Thyroid gland (tissue), 4 donors: ENCODE measurements around the gene IKZF1. TPM values are rescaled to one million over a fixed set of nuclear protein-coding genes. Genes with fewer than 3 reads are reported as not detected.

Experiments
- DNase-seq, 2 donors: peaks; one replicate each; pipeline ENCODE4 v3.0.0-alpha.2; 2019
- H3K27ac ChIP-seq, 3 donors: fragments of 200-600 bp; sonication (generic); 1 replicate in 2 of 3; 2 replicates in 1 of 3; pipeline ENCODE4 v1.5.1; 2016 to 2019; ENCODE audit warnings: mild to moderate bottlenecking in 1 of 3, moderate library complexity in 1 of 3
- H3K27me3 ChIP-seq: fragments of 200-600 bp; sonication (generic); one replicate; pipeline ENCODE4 v1.5.1; 2019
- H3K36me3 ChIP-seq, 2 donors: fragments of 200-600 bp; sonication (generic); one replicate each; pipeline ENCODE4 v1.5.1; 2016 to 2019
- H3K4me1 ChIP-seq, 2 donors: fragments of 200-600 bp; sonication (generic); one replicate each; pipeline ENCODE4 v1.5.1; 2017 to 2019
- H3K4me3 ChIP-seq, 3 donors: fragments of 200-600 bp; sonication (generic); replicated peaks in 1 of 3; 1 replicate in 2 of 3; 2 replicates in 1 of 3; pipeline ENCODE4 v1.5.1; 2016; ENCODE audit warnings: mild to moderate bottlenecking in 1 of 3
- H3K9me3 ChIP-seq: fragments of 200-600 bp; sonication (generic); one replicate; pipeline ENCODE4 v1.5.1; 2017
- CTCF ChIP-seq, 6 experiments: fragments of 200-600 bp in 3 of 6; fragments of 450-650 bp in 3 of 6; sonication (generic) in 3 of 6; IDR thresholded peaks; one replicate each; pipeline ENCODE4 v1.5.1; 2016 to 2019; ENCODE audit warnings: antibody characterized with exemption in 6 of 6, mild to moderate bottlenecking in 2 of 6, inconsistent platforms in 1 of 6, moderate library complexity in 1 of 6
- POLR2A ChIP-seq, 2 donors: fragments of 450-650 bp; IDR thresholded peaks; one replicate each; pipeline ENCODE4 v1.6.1; 2017; ENCODE audit warnings: antibody characterized with exemption in 2 of 2, mild to moderate bottlenecking in 2 of 2, moderate library complexity in 1 of 2
- WGBS, 2 donors: methylation state at CpG; one replicate each; pipeline ENCODE4 v1.1.5; 2017; 5-methylcytosine and 5-hydroxymethylcytosine counted together
- intact Hi-C: fragments of 100-400 bp; cut with DNase I; formaldehyde crosslinking; loops from one replicate; pipeline ENCODE4 v1.15.1; 2023
- total RNA-seq, 4 donors: library from RNA; depleted of rRNA; stranded (reverse); fragments of >200 nt; gene quantifications; one replicate each; pipeline ENCODE4 v1.2.3, GENCODE V29; 2016

IKZF1 gene
- total RNA-seq, 4 donors from 2014 or later: 8.9 to 10.5 (median 9.6) TPM

GRCh38 chr7:50308532-50309385 is 4.2 kb downstream of the IKZF1 start:
- Histone ChIP-seq H3K27ac (no peak overlapping the region), H3K9me3 (no peaks in the 10 kb centered on the region), H3K4me1 (peaks cover 0 to 4% of the 10 kb centered on the region in 2 donors), H3K36me3 (no peaks in the 10 kb centered on the region), H3K27me3 (no peaks in the 10 kb centered on the region), H3K4me3 (no peak overlapping the region)
- DNase-seq: no peak
- no peak for TF ChIP-seq POLR2A (IDR thresholded peaks at IDR 0.05)
- TF ChIP-seq CTCF (IDR thresholded peaks at IDR 0.05): no peak
- 64 to 78% methylated on average over 18 of the region's 18 CpGs for WGBS, 2 donors
- intact Hi-C loops: no loop called here

GRCh38 chr7:50309721-50310120 is 5.2 kb downstream of the IKZF1 start:
- no peak for TF ChIP-seq POLR2A (IDR thresholded peaks at IDR 0.05)
- no peak for TF ChIP-seq CTCF (IDR thresholded peaks at IDR 0.05)
- H3K36me3 ChIP-seq: no peaks in the 10 kb centered on the region
- H3K27me3 ChIP-seq: no peaks in the 10 kb centered on the region
- no peak for DNase-seq
- peaks cover 0 to 2% of the 10 kb centered on the region in 2 donors for H3K4me1 ChIP-seq
- intact Hi-C loops: no loop called here
- H3K27ac ChIP-seq: no peak overlapping the region
- WGBS, 2 donors: 67 to 78% methylated on average over 3 of the region's 3 CpGs
- H3K9me3 ChIP-seq: no peaks in the 10 kb centered on the region
- H3K4me3 ChIP-seq: no peak overlapping the region

GRCh38 chr7:50310361-50310760 is 5.8 kb downstream of the IKZF1 start:
- H3K27ac ChIP-seq: no peak overlapping the region
- intact Hi-C loops: no loop called here
- no peak overlapping the region for H3K4me3 ChIP-seq
- 80 to 84% methylated on average over 6 of the region's 6 CpGs for WGBS, 2 donors
- no peaks in the 10 kb centered on the region for H3K4me1 ChIP-seq
- H3K27me3 ChIP-seq: no peaks in the 10 kb centered on the region
- no peaks in the 10 kb centered on the region for H3K36me3 ChIP-seq
- DNase-seq: no peak
- TF ChIP-seq CTCF (IDR thresholded peaks at IDR 0.05) (no peak), POLR2A (IDR thresholded peaks at IDR 0.05) (no peak)
- no peaks in the 10 kb centered on the region for H3K9me3 ChIP-seq

- no peaks in the 10 kb centered on the region for H3K27me3 ChIP-seq
- intact Hi-C loops: no loop called here
- no peaks in the 10 kb centered on the region for H3K9me3 ChIP-seq
- DNase-seq: no peak
- no peaks in the 10 kb centered on the region for H3K4me1 ChIP-seq
- TF ChIP-seq CTCF (IDR thresholded peaks at IDR 0.05): no peak
- TF ChIP-seq POLR2A (IDR thresholded peaks at IDR 0.05): no peak
- no peaks in the 10 kb centered on the region for H3K36me3 ChIP-seq
- 92 to 97% methylated on average over 1 of the region's 1 CpG for WGBS, 2 donors
- H3K4me3 ChIP-seq: no peak overlapping the region
- no peak overlapping the region for H3K27ac ChIP-seq
These were observed 6.4 kb downstream of the IKZF1 start for GRCh38 chr7:50310956-50311355.
